PC-9 (cell line): ENCODE results near the gene NAMPT. TPM values are rescaled to one million over a fixed set of nuclear protein-coding genes. Genes with fewer than 3 reads are reported as not detected.

Experiments
- BruUV-seq: library from RNA; stranded (reverse); fragments of 400-500 nt; replicated peaks from 2 replicates; lab custom pipeline; 2021; lab: Mats Ljungman, UMichigan
- CTCF ChIA-PET: fragments of 300-600 bp; sonication (Branson Sonifier 250); formaldehyde crosslinking; loops from one replicate; lab custom pipeline; 2022; ENCODE audit warnings: antibody characterized with exemption; lab: Charles Lee
- POLR2A ChIA-PET: fragments of 300-600 bp; sonication (Branson Sonifier 250); formaldehyde crosslinking; loops from one replicate; lab custom pipeline; 2022; ENCODE audit warnings: antibody characterized with exemption; ENCODE audit not compliant: unreplicated experiment; lab: Charles Lee
- DNase-seq, 2 experiments: peaks; one replicate each; pipeline versions ENCODE4 v3.0.0 to v3.0.0-alpha.2; 2015 to 2022; ENCODE audit warnings: mixed read lengths in 1 of 2
- H2AFZ ChIP-seq: fragments of 200-600 bp; sonication (generic); 2 replicates; pipeline ENCODE4 v1.8.1; 2017; ENCODE audit warnings: antibody characterized with exemption
- H3F3A ChIP-seq: fragments of 200-600 bp; sonication (generic); 2 replicates; pipeline ENCODE4 v1.8.1; 2017; ENCODE audit warnings: antibody characterized with exemption, mild to moderate bottlenecking, low read depth; ENCODE audit not compliant: insufficient read depth
- H3K27ac ChIP-seq: fragments of 200-600 bp; sonication (generic); 2 replicates; pipeline ENCODE4 v1.6.1; 2016; ENCODE audit warnings: mixed run types
- H3K27me3 ChIP-seq: fragments of 200-600 bp; sonication (generic); 2 replicates; pipeline ENCODE4 v1.6.1; 2016; ENCODE audit warnings: low read depth, mixed run types; ENCODE audit not compliant: insufficient read depth
- H3K36me3 ChIP-seq: fragments of 200-600 bp; sonication (generic); 2 replicates; pipeline ENCODE4 v1.6.1; 2016; ENCODE audit warnings: low read depth, mixed run types
- H3K4me1 ChIP-seq: fragments of 200-600 bp; sonication (generic); replicated peaks from 2 replicates; pipeline ENCODE4 v1.6.1; 2016; ENCODE audit warnings: mixed run types; ENCODE audit not compliant: insufficient read depth
- H3K4me2 ChIP-seq: fragments of 200-600 bp; sonication (generic); 2 replicates; pipeline ENCODE4 v1.6.1; 2017; ENCODE audit warnings: mixed run types
- H3K4me3 ChIP-seq: fragments of 200-600 bp; sonication (generic); 2 replicates; pipeline ENCODE4 v1.6.1; 2016; ENCODE audit warnings: mixed run types
- H3K79me2 ChIP-seq: fragments of 200-600 bp; sonication (generic); 2 replicates; pipeline ENCODE4 v1.6.1; 2017; ENCODE audit warnings: low read depth, mixed run types
- H3K9me2 ChIP-seq: fragments of 200-600 bp; sonication (generic); 2 replicates; pipeline ENCODE4 v1.8.1; 2017; ENCODE audit warnings: mild to moderate bottlenecking; ENCODE audit not compliant: insufficient read depth
- H3K9me3 ChIP-seq: fragments of 200-600 bp; sonication (generic); 2 replicates; pipeline ENCODE4 v1.8.1; 2016; ENCODE audit warnings: low read depth; ENCODE audit not compliant: insufficient read depth
- H4K20me1 ChIP-seq: fragments of 200-600 bp; sonication (generic); 2 replicates; pipeline ENCODE4 v1.8.1; 2017; ENCODE audit not compliant: insufficient read depth
- EZH2 ChIP-seq: fragments of 200-600 bp; sonication (generic); IDR thresholded peaks from 2 replicates; pipeline ENCODE4 v1.8.0; 2017; ENCODE audit warnings: antibody characterized with exemption, low read depth
- intact Hi-C: fragments of 100-400 bp; cut with micrococcal nuclease; formaldehyde crosslinking; loops from one replicate; pipeline ENCODE4 v1.10.0; 2022; ENCODE audit not compliant: unreplicated experiment
- total RNA-seq: library from RNA; stranded (reverse); gene quantifications from 2 replicates; pipeline ENCODE4 v1.2.3, GENCODE V29; 2021
- TF ChIP-seq, protein P1 (sequence below): fragments of 200-600 bp; sonication (generic); conservative IDR thresholded peaks from 2 replicates; pipeline ENCODE4 v1.6.1; 2017; ENCODE audit warnings: mixed run types, antibody characterized with exemption, mild to moderate bottlenecking, moderate library complexity

Gene NAMPT
- total RNA-seq, 1 experiment from 2014 or later = 302 TPM

DNA sequence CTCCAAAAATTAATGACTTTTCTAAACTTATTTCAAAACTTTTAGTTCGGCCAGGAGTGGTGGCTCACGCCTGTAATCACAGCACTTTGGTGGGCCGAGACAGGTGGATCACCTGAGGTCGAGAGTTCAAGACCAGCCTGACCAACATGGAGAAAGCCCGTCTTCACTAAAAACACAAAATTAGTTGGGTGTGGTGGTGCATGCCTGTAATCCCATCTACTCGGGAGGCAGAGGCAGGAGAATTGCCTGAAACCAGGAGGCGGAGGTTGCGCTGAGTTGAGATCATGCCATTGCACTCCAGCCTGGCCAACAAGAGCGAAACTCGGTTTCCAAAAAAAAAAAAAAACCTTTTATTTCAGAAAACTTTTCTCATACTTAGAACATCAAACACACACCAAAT, 8.3 kb downstream of the NAMPT start:
- H3K9me3 ChIP-seq = no peaks in the 10 kb centered on the region
- H3K4me1 ChIP-seq = peaks cover 36% of the 10 kb centered on the region
- no TSS peak for BruUV-seq
- H4K20me1 ChIP-seq = peaks cover 57% of the 10 kb centered on the region
- peaks cover 85% of the 10 kb centered on the region for H3K36me3 ChIP-seq
- no peaks in the 10 kb centered on the region for H3K9me2 ChIP-seq
- no peak overlapping the region for H3K4me2 ChIP-seq
- H3K79me2 ChIP-seq = peaks cover 100% of the 10 kb centered on the region
- no peak overlapping the region for H3K4me3 ChIP-seq
- H3F3A ChIP-seq = peaks cover 73% of the 10 kb centered on the region
- H3K27me3 ChIP-seq = no peaks in the 10 kb centered on the region
- ChIA-PET POLR2A (no interaction called here), CTCF (no interaction called here)
- no peak overlapping the region for H2AFZ ChIP-seq
- TF ChIP-seq EZH2 = no peak
- TF ChIP-seq, protein P1, sequence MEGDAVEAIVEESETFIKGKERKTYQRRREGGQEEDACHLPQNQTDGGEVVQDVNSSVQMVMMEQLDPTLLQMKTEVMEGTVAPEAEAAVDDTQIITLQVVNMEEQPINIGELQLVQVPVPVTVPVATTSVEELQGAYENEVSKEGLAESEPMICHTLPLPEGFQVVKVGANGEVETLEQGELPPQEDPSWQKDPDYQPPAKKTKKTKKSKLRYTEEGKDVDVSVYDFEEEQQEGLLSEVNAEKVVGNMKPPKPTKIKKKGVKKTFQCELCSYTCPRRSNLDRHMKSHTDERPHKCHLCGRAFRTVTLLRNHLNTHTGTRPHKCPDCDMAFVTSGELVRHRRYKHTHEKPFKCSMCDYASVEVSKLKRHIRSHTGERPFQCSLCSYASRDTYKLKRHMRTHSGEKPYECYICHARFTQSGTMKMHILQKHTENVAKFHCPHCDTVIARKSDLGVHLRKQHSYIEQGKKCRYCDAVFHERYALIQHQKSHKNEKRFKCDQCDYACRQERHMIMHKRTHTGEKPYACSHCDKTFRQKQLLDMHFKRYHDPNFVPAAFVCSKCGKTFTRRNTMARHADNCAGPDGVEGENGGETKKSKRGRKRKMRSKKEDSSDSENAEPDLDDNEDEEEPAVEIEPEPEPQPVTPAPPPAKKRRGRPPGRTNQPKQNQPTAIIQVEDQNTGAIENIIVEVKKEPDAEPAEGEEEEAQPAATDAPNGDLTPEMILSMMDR = no peak
- no peak overlapping the region; the same call in 1 of the 2 replicates for H3K27ac ChIP-seq
- intact Hi-C loops = no loop called here
- no peak for DNase-seq

DNA sequence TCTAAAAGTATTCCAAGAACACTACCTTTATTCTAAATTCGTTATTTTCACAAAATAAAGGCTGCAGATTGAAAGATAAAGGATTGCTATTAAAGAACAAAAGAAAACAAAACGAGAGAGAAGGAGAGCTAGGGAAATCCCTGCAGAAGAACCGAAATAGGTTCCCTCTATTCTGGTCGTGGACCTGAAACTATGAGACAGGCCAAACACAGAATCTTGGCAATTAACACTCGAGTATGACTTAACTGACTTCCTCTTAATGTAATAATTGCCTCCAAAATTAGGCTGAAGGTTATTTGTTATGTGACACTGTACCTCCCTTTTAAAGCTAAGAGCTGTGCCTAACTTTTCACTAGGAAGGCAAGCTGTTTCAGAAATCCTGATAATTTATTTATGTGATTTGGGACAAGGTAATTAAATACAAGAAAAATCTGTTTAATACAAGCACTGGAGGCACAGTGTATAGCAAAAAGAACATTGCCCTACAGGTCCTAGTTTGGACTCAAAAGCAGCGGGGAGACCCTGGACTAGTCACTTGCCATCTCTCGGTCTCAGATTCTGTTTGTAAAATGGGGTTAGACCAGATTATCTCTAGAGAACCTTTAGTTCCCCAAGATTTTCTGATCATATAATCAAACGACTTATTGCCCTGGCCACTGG, 11.6 kb downstream of the NAMPT start:
- peak overlapping the region; percentile 26 for H3K27ac ChIP-seq
- H3K4me3 ChIP-seq = no peak overlapping the region
- peaks cover 91% of the 10 kb centered on the region for H3K79me2 ChIP-seq
- no peaks in the 10 kb centered on the region for H3K27me3 ChIP-seq
- H3K4me2 ChIP-seq = no peak overlapping the region
- no peaks in the 10 kb centered on the region for H3K9me3 ChIP-seq
- H3F3A ChIP-seq = peaks cover 86% of the 10 kb centered on the region
- H3K36me3 ChIP-seq = peaks cover 95% of the 10 kb centered on the region
- no peak for DNase-seq
- ChIA-PET POLR2A (no interaction called here), CTCF (interaction anchor here (0.6 kb wide), 1 partner anchor 15 kb away, joined by 3 read pairs; no protein-coding TSS in a partner anchor)
- no peaks in the 10 kb centered on the region for H3K9me2 ChIP-seq
- intact Hi-C loops = no loop called here
- H3K4me1 ChIP-seq = peaks cover 5% of the 10 kb centered on the region
- H4K20me1 ChIP-seq = peaks cover 35% of the 10 kb centered on the region
- no peak overlapping the region for H2AFZ ChIP-seq
- TF ChIP-seq, protein P1 = no peak
- no peak for TF ChIP-seq EZH2
- BruUV-seq = no TSS peak

DNA sequence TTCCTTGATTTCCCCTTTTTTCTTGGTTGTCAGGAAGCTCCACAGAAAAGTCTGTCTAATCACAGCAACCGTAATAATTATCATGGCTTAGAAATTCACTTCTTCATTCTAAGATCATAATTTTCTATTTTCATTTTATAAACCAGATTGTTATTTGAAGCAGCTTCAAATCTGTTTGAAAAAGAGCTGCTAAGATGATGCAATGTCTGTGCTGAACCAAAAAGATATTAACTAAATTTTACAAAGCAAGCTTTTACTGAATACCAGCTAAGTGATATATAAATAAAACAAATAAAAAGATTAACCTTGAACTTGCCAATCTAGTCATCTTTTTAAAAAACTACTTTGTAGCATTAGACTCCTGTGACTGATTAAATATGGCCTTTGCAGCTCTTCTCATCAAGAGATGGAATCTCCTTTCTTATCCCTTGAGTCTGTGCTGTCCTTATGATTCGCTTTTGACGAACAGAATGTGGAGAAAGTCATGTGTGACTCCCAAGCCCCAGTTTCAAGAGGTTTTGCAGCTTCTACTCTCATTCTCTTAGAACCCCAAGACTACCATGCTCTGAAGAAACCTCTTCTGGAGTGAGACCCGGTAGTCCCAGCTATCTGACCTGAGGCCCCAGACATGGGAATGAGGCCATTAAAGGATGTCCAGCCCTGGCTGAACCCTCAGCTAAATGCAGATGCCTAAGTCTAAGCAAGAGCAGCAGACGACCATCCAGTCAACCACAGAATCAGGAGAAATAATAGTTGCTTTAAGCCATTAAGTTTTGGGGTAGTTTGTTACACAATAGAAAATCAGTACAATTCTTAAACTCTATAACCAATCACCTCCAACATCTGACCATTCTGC, 14.4 kb downstream of the NAMPT start:
- TF ChIP-seq, protein P1 = no peak
- no peak for TF ChIP-seq EZH2
- TSS peak; percentile 1 for BruUV-seq
- Histone ChIP-seq H2AFZ (no peak overlapping the region), H3K9me3 (no peaks in the 10 kb centered on the region), H3K79me2 (peaks cover 76% of the 10 kb centered on the region), H3F3A (peaks cover 89% of the 10 kb centered on the region), H3K9me2 (no peaks in the 10 kb centered on the region), H4K20me1 (peaks cover 24% of the 10 kb centered on the region), H3K4me1 (peaks cover 3% of the 10 kb centered on the region; the same call in 1 of the 2 replicates), H3K4me3 (no peak overlapping the region), H3K27ac (peak overlapping the region; percentile 36), H3K4me2 (no peak overlapping the region), H3K36me3 (peaks cover 96% of the 10 kb centered on the region), H3K27me3 (no peaks in the 10 kb centered on the region)
- POLR2A ChIA-PET = interaction anchor here (0.6 to 0.8 kb wide), 6 partner anchors 8 to 898 kb away, joined by 3 to 9 read pairs (median 4); no protein-coding TSS in a partner anchor
- DNase-seq = no peak
- intact Hi-C loops = no loop called here
- CTCF ChIA-PET = interaction anchor here (0.6 kb wide), 1 partner anchor 191 kb away, joined by 16 read pairs; no protein-coding TSS in a partner anchor
